Measurements from ENCODE around the gene ARHGAP4.

The ARHGAP4 gene

DNA sequence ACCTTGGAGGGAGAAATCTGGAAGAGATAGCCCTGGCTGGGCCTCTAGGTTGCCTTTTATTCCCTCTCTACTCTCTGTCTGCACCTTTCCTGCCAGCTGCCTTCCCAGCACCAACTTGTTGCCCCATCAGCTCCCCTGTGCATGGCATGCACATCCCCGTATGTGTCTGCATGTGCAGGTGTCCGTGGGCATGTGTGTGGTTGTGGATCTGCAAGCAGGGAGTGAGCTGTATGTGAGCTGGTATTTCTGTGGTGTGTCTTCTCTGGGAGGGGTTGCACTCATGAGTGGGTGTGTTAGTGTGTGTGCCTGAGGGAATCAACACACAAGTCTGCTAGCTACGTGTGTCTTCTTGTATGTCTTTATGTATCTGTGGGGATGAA lies 50.0 kb downstream of the ARHGAP4 start:
- Mint-ChIP-seq H3K27me3 (peaks cover 80% of the 10 kb centered on the region), H3K36me3 (ENCODE audit: low read depth) (no peaks in the 10 kb centered on the region), H3K9me3 (no peaks in the 10 kb centered on the region), H3K4me1 (ENCODE audit: low read depth) (peaks cover 15% of the 10 kb centered on the region), H3K27ac (no peak overlapping the region), H3K4me3 (no peak overlapping the region)
- intact Hi-C loops (cut with micrococcal nuclease) = no loop called here

GRCh38 chrX:153875391-153876111 lies 50.5 kb downstream of the ARHGAP4 start:
- intact Hi-C loops (cut with micrococcal nuclease) = no loop called here
- Mint-ChIP-seq H3K9me3 (no peaks in the 10 kb centered on the region), H3K4me1 (ENCODE audit: low read depth) (peaks cover 15% of the 10 kb centered on the region), H3K27ac (no peak overlapping the region), H3K27me3 (peaks cover 79% of the 10 kb centered on the region), H3K4me3 (no peak overlapping the region), H3K36me3 (ENCODE audit: low read depth) (no peaks in the 10 kb centered on the region)

- no peak overlapping the region for H3K27ac Mint-ChIP-seq
- H3K4me1 Mint-ChIP-seq (ENCODE audit: low read depth) = peaks cover 15% of the 10 kb centered on the region
- H3K36me3 Mint-ChIP-seq (ENCODE audit: low read depth) = no peaks in the 10 kb centered on the region
- intact Hi-C loops (cut with micrococcal nuclease) = no loop called here
- no peaks in the 10 kb centered on the region for H3K9me3 Mint-ChIP-seq
- H3K27me3 Mint-ChIP-seq = peaks cover 71% of the 10 kb centered on the region
- H3K4me3 Mint-ChIP-seq = no peak overlapping the region
These were observed 51.5 kb downstream of the ARHGAP4 start for GRCh38 chrX:153874366-153875125.

DNA sequence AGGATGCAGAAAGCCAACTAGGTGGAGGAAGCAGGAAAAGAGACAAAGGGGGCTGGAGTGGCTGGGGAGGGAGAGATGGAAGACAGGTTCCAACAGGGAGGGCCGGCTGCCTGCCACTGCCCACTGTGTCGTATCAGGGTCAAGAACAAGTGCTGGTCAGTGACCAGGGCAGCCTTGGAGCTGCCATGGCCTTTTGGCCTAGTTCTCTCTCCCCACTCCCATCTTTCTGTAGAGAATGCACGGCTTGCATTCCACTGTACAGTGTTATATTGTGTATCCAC lies 52.0 kb downstream of the ARHGAP4 start:
- no peaks in the 10 kb centered on the region for H3K9me3 Mint-ChIP-seq
- H3K4me3 Mint-ChIP-seq = no peak overlapping the region
- peaks cover 67% of the 10 kb centered on the region for H3K27me3 Mint-ChIP-seq
- peaks cover 11% of the 10 kb centered on the region for H3K4me1 Mint-ChIP-seq (ENCODE audit: low read depth)
- H3K36me3 Mint-ChIP-seq (ENCODE audit: low read depth) = no peaks in the 10 kb centered on the region
- intact Hi-C loops (cut with micrococcal nuclease) = no loop called here
- H3K27ac Mint-ChIP-seq = no peak overlapping the region

- H3K27me3 Mint-ChIP-seq = peaks cover 62% of the 10 kb centered on the region
- peaks cover 7% of the 10 kb centered on the region for H3K4me1 Mint-ChIP-seq (ENCODE audit: low read depth)
- H3K27ac Mint-ChIP-seq = no peak overlapping the region
- H3K36me3 Mint-ChIP-seq (ENCODE audit: low read depth) = no peaks in the 10 kb centered on the region
- intact Hi-C loops (cut with micrococcal nuclease) = no loop called here
- no peak overlapping the region for H3K4me3 Mint-ChIP-seq
- no peaks in the 10 kb centered on the region for H3K9me3 Mint-ChIP-seq
These were observed 52.6 kb downstream of the ARHGAP4 start for GRCh38 chrX:153873282-153874084.

- no peaks in the 10 kb centered on the region for H3K9me3 Mint-ChIP-seq
- no peaks in the 10 kb centered on the region for H3K36me3 Mint-ChIP-seq (ENCODE audit: low read depth)
- H3K27ac Mint-ChIP-seq = no peak overlapping the region
- H3K4me1 Mint-ChIP-seq (ENCODE audit: low read depth) = no peaks in the 10 kb centered on the region
- H3K27me3 Mint-ChIP-seq = peaks cover 51% of the 10 kb centered on the region
- H3K4me3 Mint-ChIP-seq = no peak overlapping the region
- intact Hi-C loops (cut with micrococcal nuclease) = no loop called here
These were observed 53.9 kb downstream of the ARHGAP4 start for GRCh38 chrX:153871946-153872878.

DNA sequence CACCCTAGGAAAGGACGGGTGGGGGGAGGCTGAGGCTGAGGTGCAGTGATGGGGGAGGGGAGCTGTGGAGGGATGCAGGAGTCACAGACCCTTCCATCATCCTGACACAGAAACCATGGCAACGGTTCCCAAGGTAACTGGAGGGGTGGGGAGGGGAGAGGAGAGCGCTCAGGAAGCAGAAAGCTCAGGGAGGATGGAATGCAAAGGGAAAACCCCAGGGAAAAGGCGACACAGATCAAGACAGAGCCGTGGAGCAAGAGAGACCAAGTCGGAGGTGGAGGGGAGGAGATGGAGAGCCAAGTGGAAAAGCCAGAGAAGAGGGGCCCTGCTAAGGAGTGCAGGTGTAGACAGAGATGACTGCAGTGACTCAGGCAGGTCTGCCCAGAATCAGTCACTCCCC lies 54.6 kb downstream of the ARHGAP4 start:
- Mint-ChIP-seq H3K9me3 (no peaks in the 10 kb centered on the region), H3K4me3 (no peak overlapping the region), H3K27me3 (peaks cover 50% of the 10 kb centered on the region), H3K27ac (no peak overlapping the region), H3K4me1 (ENCODE audit: low read depth) (no peaks in the 10 kb centered on the region), H3K36me3 (ENCODE audit: low read depth) (no peaks in the 10 kb centered on the region)
- intact Hi-C loops (cut with micrococcal nuclease) = no loop called here

DNA sequence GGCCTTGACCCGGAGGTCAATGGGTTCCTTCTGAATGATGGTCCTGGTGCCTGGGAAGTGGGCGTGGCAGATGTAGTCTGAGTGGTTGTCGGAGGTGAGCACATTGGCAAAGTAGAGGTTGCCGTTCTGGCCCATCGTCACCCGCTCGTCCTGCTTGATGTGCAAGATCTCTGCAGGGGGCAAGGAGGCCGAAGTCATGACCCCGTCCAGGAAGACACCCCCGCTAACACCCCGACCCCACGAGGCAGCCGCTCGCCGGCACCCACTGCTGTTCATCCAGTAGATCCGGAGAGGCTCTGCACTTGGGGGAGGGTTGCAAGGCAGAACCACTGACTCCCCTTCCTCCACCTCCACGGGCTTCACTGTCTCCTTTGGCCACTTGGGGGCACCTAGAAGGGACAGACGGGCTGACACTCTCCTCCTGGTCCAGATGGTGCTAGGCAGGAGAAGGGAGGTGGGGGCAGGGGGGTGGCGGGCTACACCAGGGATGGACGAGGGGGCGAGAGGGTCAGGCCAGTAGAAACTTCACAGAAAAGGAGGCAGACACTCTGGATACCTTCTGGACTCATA lies 55.2 kb downstream of the ARHGAP4 start:
- peaks cover 45% of the 10 kb centered on the region for H3K27me3 Mint-ChIP-seq

GRCh38 chrX:153870288-153870690 lies 55.8 kb downstream of the ARHGAP4 start:
- peaks cover 42% of the 10 kb centered on the region for H3K27me3 Mint-ChIP-seq
- H3K36me3 Mint-ChIP-seq (ENCODE audit: low read depth) = no peaks in the 10 kb centered on the region
- H3K9me3 Mint-ChIP-seq = no peaks in the 10 kb centered on the region
- H3K4me1 Mint-ChIP-seq (ENCODE audit: low read depth) = no peaks in the 10 kb centered on the region
- intact Hi-C loops (cut with micrococcal nuclease) = no loop called here
- no peak overlapping the region for H3K4me3 Mint-ChIP-seq
- no peak overlapping the region for H3K27ac Mint-ChIP-seq

More for the DNA sequence above, 55.2 kb downstream of the ARHGAP4 start:
- no peaks in the 10 kb centered on the region for H3K4me1 Mint-ChIP-seq (ENCODE audit: low read depth)
- no peaks in the 10 kb centered on the region for H3K36me3 Mint-ChIP-seq (ENCODE audit: low read depth)
- no peak overlapping the region for H3K27ac Mint-ChIP-seq
- no peak overlapping the region for H3K4me3 Mint-ChIP-seq
- intact Hi-C loops (cut with micrococcal nuclease) = no loop called here
- no peaks in the 10 kb centered on the region for H3K9me3 Mint-ChIP-seq

DNA sequence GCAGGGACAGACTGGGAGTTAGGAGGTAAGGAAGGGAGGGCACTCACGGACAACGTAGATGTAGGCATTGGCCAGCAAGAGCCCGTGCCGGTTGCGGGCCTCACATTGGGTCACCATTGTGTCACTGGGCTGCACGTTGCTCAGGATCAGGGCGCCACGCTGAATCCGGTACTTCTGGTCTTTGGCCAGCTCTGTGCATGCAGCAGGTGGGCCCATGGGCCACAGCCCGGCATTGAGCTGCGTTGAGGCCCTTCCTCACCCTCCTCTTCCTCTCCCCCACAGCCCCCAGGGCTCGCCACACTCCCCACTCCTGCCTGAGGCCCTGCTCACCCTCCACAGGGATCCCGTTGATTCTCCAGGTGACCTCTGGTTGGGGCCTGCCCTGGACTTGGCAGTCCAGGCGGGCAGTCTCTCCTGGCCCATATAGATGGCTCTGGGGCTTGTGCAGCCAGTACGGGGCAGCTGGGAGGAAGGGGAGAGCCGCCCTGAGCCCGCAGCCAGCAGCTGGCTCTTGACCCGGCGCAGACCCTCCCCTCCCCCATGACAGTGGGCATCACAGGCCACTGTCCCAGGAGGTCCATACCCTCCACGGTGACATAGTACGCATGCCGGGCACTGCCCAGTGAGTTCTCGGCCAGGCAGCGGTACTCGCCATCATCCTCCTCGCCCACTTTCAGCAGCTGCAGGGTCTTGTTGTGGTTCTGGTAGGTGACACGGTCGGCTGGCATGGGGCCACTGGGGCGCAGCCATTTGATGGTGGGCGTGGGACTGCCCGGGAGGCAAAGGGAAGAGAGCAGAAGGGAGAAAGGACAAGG lies 56.4 kb downstream of the ARHGAP4 start:
- no peak overlapping the region for H3K27ac Mint-ChIP-seq
- H3K4me3 Mint-ChIP-seq = no peak overlapping the region
- intact Hi-C loops (cut with micrococcal nuclease) = no loop called here
- H3K36me3 Mint-ChIP-seq (ENCODE audit: low read depth) = no peaks in the 10 kb centered on the region
- H3K4me1 Mint-ChIP-seq (ENCODE audit: low read depth) = no peaks in the 10 kb centered on the region
- H3K9me3 Mint-ChIP-seq = no peaks in the 10 kb centered on the region
- H3K27me3 Mint-ChIP-seq = peaks cover 37% of the 10 kb centered on the region

DNA sequence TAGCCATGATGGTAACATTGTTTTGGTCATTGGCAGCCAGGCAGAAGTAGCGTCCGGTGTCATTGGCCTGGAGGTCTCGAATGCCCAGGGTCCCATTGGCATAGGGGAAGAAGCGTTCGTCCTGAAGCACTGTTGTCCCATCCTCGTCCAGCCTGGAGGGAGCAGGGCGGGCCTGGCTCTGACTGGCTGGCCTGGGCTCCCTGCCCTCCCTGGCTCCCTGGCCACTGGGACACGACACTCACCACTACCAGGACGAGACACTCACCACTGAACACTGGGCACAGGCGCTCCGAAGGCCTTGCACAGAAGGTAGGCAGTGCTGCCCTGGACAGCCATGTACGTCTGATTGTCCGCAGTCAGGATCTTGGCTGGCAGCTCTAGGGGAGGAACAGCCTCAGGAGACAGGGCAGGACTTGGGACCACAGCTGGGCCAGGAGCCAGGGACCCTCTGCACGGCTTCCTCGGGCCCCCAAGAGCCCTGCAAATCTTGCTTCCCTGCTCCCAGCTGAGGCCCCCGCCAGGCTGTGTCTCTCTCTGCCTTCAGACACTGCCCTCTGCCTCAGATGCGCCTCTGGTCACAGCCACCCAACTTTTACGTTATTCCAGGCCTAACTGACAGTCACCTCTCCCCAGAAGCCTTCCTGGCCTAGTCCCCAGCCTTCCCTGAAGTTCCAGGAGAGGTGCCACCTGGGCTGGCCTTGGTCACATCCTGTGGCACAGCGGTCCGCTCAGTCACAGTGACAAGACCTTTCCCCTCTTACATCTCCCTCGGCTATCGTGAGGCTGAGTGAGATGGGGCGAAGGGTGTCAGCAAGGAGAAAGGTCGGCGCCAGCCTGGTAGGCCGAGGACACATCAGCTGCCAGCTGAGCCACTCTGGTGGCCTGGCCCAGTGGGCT lies 57.2 kb downstream of the ARHGAP4 start:
- H3K36me3 Mint-ChIP-seq (ENCODE audit: low read depth) = no peaks in the 10 kb centered on the region
- H3K27ac Mint-ChIP-seq = no peak overlapping the region
- no peaks in the 10 kb centered on the region for H3K9me3 Mint-ChIP-seq
- H3K27me3 Mint-ChIP-seq = peaks cover 31% of the 10 kb centered on the region
- no peaks in the 10 kb centered on the region for H3K4me1 Mint-ChIP-seq (ENCODE audit: low read depth)
- H3K4me3 Mint-ChIP-seq = no peak overlapping the region
- intact Hi-C loops (cut with micrococcal nuclease) = no loop called here

- no peak overlapping the region for H3K27ac Mint-ChIP-seq
- H3K27me3 Mint-ChIP-seq = peaks cover 28% of the 10 kb centered on the region
- no peaks in the 10 kb centered on the region for H3K9me3 Mint-ChIP-seq
- no peaks in the 10 kb centered on the region for H3K4me1 Mint-ChIP-seq (ENCODE audit: low read depth)
- no peak overlapping the region for H3K4me3 Mint-ChIP-seq
- no peaks in the 10 kb centered on the region for H3K36me3 Mint-ChIP-seq (ENCODE audit: low read depth)
- intact Hi-C loops (cut with micrococcal nuclease) = no loop called here
These were observed 58.4 kb downstream of the ARHGAP4 start for GRCh38 chrX:153867671-153868070.
